Bronchial epithelial cell (primary cell): ENCODE results near the gene ATP12A. TPM values are rescaled to one million over a fixed set of nuclear protein-coding genes. Genes with fewer than 3 reads are reported as not detected.
"Not testable (repeated sequence)": the region's sequence is repeated elsewhere in the genome, so short reads cannot be mapped to it uniquely, and the experiment has no call there.

Source experiments
- DNase-seq: peaks from one replicate; pipeline ENCODE4 v3.0.0-alpha.2; 2010; ENCODE audit warnings: low read depth
- FAIRE-seq: peaks from 2 replicates; lab custom pipeline; 2011; peaks lifted over from hg19 to GRCh38; lab: Jason Lieb, UNC
- H3K27me3 ChIP-seq: 2 replicates; pipeline ENCODE4 v1.5.1; 2011; ENCODE audit warnings: low read length; ENCODE audit not compliant: control insufficient read depth, insufficient read depth
- H3K36me3 ChIP-seq: 2 replicates; pipeline ENCODE4 v1.5.1; 2011; ENCODE audit warnings: low read length; ENCODE audit not compliant: control insufficient read depth, insufficient read depth
- H3K4me3 ChIP-seq: 2 replicates; pipeline ENCODE4 v1.5.1; 2011; ENCODE audit warnings: mild to moderate bottlenecking, low read depth, low read length, control low read depth
- CTCF ChIP-seq: IDR thresholded peaks from 2 replicates; pipeline ENCODE4 v1.5.1; 2011; ENCODE audit warnings: mild to moderate bottlenecking, moderate library complexity, low read length, control low read depth, inconsistent platforms; ENCODE audit not compliant: insufficient read depth, severe bottlenecking
- total RNA-seq: library from RNA; depleted of rRNA; stranded (reverse); fragments of >200 nt; gene quantifications from 2 replicates; pipeline ENCODE4 v1.2.1, GENCODE V29; 2014

ATP12A gene
- total RNA-seq, 1 donor from 2014 or later = 7.9 TPM

- H3K4me3 ChIP-seq = no peak overlapping the region
- no peak for FAIRE-seq
- no peaks in the 10 kb centered on the region for H3K36me3 ChIP-seq
- peaks cover 7% of the 10 kb centered on the region for H3K27me3 ChIP-seq
- peak; percentile 84 for TF ChIP-seq CTCF
- DNase-seq = peak; percentile 77
Measured at GRCh38 chr13:24727731-24728601, 47.8 kb downstream of the ATP12A start.

GRCh38 chr13:24730873-24731567 lies 50.8 kb downstream of the ATP12A start:
- H3K36me3 ChIP-seq, H3K4me3 ChIP-seq, H3K27me3 ChIP-seq, DNase-seq, FAIRE-seq: not testable (repeated sequence)

GRCh38 chr13:24734950-24735349 lies 54.7 kb downstream of the ATP12A start:
- no peak for FAIRE-seq
- TF ChIP-seq CTCF = no peak
- Histone ChIP-seq H3K4me3 (no peak overlapping the region), H3K27me3 (no peaks in the 10 kb centered on the region), H3K36me3 (no peaks in the 10 kb centered on the region)
- no peak for DNase-seq

GRCh38 chr13:24737042-24737441 lies 56.8 kb downstream of the ATP12A start:
- DNase-seq = no peak
- TF ChIP-seq CTCF = no peak
- Histone ChIP-seq H3K36me3 (no peaks in the 10 kb centered on the region), H3K27me3 (no peaks in the 10 kb centered on the region), H3K4me3 (no peak overlapping the region)
- FAIRE-seq = no peak

- no peak for DNase-seq
- FAIRE-seq = no peak
- H3K4me3 ChIP-seq = no peak overlapping the region
- no peaks in the 10 kb centered on the region for H3K27me3 ChIP-seq
- TF ChIP-seq CTCF = no peak
- no peaks in the 10 kb centered on the region for H3K36me3 ChIP-seq
Measured at GRCh38 chr13:24738366-24738847, 58.2 kb downstream of the ATP12A start.
